Measurements from ENCODE around the gene FTMT. TPM values are rescaled to one million over a fixed set of nuclear protein-coding genes. Genes with fewer than 3 reads are reported as not detected.
"Not testable (repeated sequence)": the region's sequence is repeated elsewhere in the genome, so short reads cannot be mapped to it uniquely, and the experiment has no call there.

The FTMT gene
- total and polyA plus RNA-seq, 9 of the 15 experiments (the other 6 are each of a cell fraction or from before 2014, with no cell fraction given), result not detected

GRCh38 chr5:121805251-121805650 lies 46.4 kb upstream of the FTMT start:
- DNase-seq (ENCODE audit: extremely low read depth in 1 of 4, low spot score in 3 of 4); H3K4me3 ChIP-seq; H3K79me2 ChIP-seq (ENCODE audit: control insufficient read depth, insufficient read depth, low read length); H3K9me3 ChIP-seq (replicated peaks; ENCODE audit: control insufficient read depth, insufficient read depth, low read depth, low read length); FAIRE-seq; H2AFZ ChIP-seq (ENCODE audit: low read depth, low read length); H3K36me3 ChIP-seq (ENCODE audit: control insufficient read depth, insufficient read depth, low read length); H3K27me3 ChIP-seq (ENCODE audit: control insufficient read depth in 2 of 2, insufficient read depth in 2 of 2, low read length in 2 of 2); ATAC-seq; in situ Hi-C loops (cut with MboI); H3K27ac ChIP-seq (ENCODE audit: extremely low read depth, low read depth, low read length); H4K20me1 ChIP-seq (replicated peaks; ENCODE audit: control insufficient read depth, insufficient read depth, low read length); BruUV-seq (replicated peaks); H3K4me2 ChIP-seq (ENCODE audit: insufficient read depth, low read length); intact Hi-C loops (cut with micrococcal nuclease); POLR2A ChIA-PET; CTCF ChIA-PET (ENCODE audit: low intra/inter-chr PET ratio); H3K4me1 ChIP-seq (replicated peaks in 1 of 2; ENCODE audit: control insufficient read depth in 2 of 2, insufficient read depth in 2 of 2, low read length in 2 of 2); H3K9ac ChIP-seq (ENCODE audit: insufficient read depth in 1 of 2, low read depth in 2 of 2, low read length in 2 of 2); H3K9me1 ChIP-seq (ENCODE audit: control insufficient read depth, insufficient read depth, low read length): not testable (repeated sequence)
- WGBS (ENCODE audit: insufficient coverage, low coverage, missing lambda C conversion rate), result 27% methylated on average over 2 of the region's 2 CpGs
- TF ChIP-seq ZNF146 (CRISPR knock-in tag; IDR thresholded peaks at IDR 0.05; ENCODE audit: unreplicated experiment), result peak; percentile 79
- peak; percentile 22 for TF ChIP-seq RBM25 (IDR thresholded peaks at IDR 0.05; ENCODE audit: low read depth, low read length, severe bottlenecking)

GRCh38 chr5:121805911-121806310 lies 45.8 kb upstream of the FTMT start:
- H3K27me3 ChIP-seq (ENCODE audit: control insufficient read depth in 2 of 2, insufficient read depth in 2 of 2, low read length in 2 of 2), result no peaks in the 10 kb centered on the region
- no peak for TF ChIP-seq ZBED1 (IDR thresholded peaks at IDR 0.05)
- TF ChIP-seq ZNF282 (CRISPR knock-in tag; IDR thresholded peaks at IDR 0.05), result no peak
- TF ChIP-seq ZC3H4 (CRISPR knock-in tag; IDR thresholded peaks at IDR 0.05; ENCODE audit: borderline replicate concordance), result no peak
- no peak for TF ChIP-seq CHD7 (IDR thresholded peaks at IDR 0.05; ENCODE audit: low read depth, low read length)
- no peak for DNase-seq (ENCODE audit: extremely low read depth in 1 of 4, low spot score in 3 of 4)
- no peak overlapping the region for H3K4me2 ChIP-seq (ENCODE audit: insufficient read depth, low read length)
- H3K27ac ChIP-seq (ENCODE audit: extremely low read depth, low read depth, low read length), result no peak overlapping the region
- no peaks in the 10 kb centered on the region for H3K9me1 ChIP-seq (ENCODE audit: control insufficient read depth, insufficient read depth, low read length)
- H3K79me2 ChIP-seq (ENCODE audit: control insufficient read depth, insufficient read depth, low read length), result no peaks in the 10 kb centered on the region
- H4K20me1 ChIP-seq (replicated peaks; ENCODE audit: control insufficient read depth, insufficient read depth, low read length), result no peaks in the 10 kb centered on the region
- no peaks in the 10 kb centered on the region for H3K36me3 ChIP-seq (ENCODE audit: control insufficient read depth, insufficient read depth, low read length)
- ChIA-PET CTCF (ENCODE audit: low intra/inter-chr PET ratio) (no interaction called here), POLR2A (no interaction called here)
- BruUV-seq (replicated peaks), result no TSS peak
- no peak for ATAC-seq
- FAIRE-seq, result no peak
- in situ Hi-C loops (cut with MboI), result no loop called here
- intact Hi-C loops (cut with micrococcal nuclease), result no loop called here
- H3K9me3 ChIP-seq (replicated peaks; ENCODE audit: control insufficient read depth, insufficient read depth, low read depth, low read length), result no peaks in the 10 kb centered on the region
- no peak overlapping the region for H3K9ac ChIP-seq (ENCODE audit: insufficient read depth in 1 of 2, low read depth in 2 of 2, low read length in 2 of 2)
- H3K4me3 ChIP-seq, result no peak overlapping the region
- no peak overlapping the region for H2AFZ ChIP-seq (ENCODE audit: low read depth, low read length)
- H3K4me1 ChIP-seq (replicated peaks in 1 of 2; ENCODE audit: control insufficient read depth in 2 of 2, insufficient read depth in 2 of 2, low read length in 2 of 2), result no peaks in the 10 kb centered on the region
- whole genome bisulfite sequencing (ENCODE audit: insufficient coverage, low coverage, missing lambda C conversion rate), result 13% methylated on average over 4 of the region's 4 CpGs
